ENCODE measurements around the gene GUCA2A. TPM values are rescaled to one million over a fixed set of nuclear protein-coding genes. Genes with fewer than 3 reads are reported as not detected.
"Not testable (repeated sequence)": the region's sequence is repeated elsewhere in the genome, so short reads cannot be mapped to it uniquely, and the experiment has no call there.

The GUCA2A gene, protein sequence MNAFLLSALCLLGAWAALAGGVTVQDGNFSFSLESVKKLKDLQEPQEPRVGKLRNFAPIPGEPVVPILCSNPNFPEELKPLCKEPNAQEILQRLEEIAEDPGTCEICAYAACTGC
- not detected for total RNA-seq

DNA sequence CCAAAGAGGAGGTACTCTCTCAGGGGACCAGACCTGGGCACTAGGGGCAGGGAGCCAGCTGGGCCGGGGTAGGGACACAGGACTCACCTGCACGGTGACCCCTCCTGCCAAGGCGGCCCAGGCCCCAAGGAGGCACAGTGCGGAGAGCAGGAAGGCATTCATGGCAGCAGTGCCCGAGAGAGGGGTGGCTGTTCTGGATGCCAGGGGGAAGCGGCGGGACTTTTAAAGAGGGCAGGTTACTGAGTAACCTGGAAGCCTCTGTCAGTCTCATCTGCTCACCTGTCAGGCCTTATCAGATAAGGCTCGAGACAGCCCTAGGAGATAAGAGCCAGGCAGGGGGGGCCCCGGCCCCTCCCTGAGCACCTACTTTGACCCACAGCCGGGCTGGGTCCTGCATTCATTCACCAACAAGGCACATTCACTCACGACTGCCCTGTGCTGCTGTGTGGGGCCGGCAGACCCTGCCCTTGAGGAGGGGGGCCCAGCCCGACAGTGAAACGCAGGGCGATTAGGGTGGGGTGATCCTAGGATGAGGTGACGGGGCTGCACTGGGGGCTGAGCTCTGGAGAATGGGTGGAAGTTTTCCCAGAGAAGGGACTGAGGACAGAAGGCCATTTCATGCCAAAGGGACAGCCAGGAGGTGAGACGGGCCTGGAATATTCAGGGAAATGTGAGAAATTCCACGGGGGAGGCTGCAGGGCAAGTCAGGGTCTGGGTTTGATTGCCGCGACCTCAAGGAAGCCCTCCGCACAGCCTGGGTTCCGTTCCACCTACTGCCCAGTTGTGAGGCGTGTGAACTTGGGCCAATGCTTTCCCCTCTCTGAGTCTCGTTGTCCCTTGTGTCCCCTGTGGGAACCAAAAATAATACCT lies at the start of gene GUCA2A:
Gene GUCA2A, minus strand, starts transcription at position 195 of the 870 bp plus-strand sequence. Its CDS starts 33 bp downstream, at position 162.
- Mint-ChIP-seq H3K9me3 (peaks cover 14% of the 10 kb centered on the region), H3K27ac (no peak within 1 kb of the TSS), H3K27me3 (peaks cover 13% of the 10 kb centered on the region), H3K4me3 (no peak within 1 kb of the TSS), H3K4me1 (no peaks in the 10 kb centered on the region), H3K36me3 (ENCODE audit: low read depth) (peaks cover 6% of the 10 kb centered on the region)
- POLR2A ChIA-PET: no interaction called here
- CTCF ChIA-PET: interaction anchor here (0.6 to 1.9 kb wide), 2 partner anchors 9 to 16 kb away, joined by 3 to 6 read pairs; no protein-coding TSS in a partner anchor
- no peak for DNase-seq

DNA sequence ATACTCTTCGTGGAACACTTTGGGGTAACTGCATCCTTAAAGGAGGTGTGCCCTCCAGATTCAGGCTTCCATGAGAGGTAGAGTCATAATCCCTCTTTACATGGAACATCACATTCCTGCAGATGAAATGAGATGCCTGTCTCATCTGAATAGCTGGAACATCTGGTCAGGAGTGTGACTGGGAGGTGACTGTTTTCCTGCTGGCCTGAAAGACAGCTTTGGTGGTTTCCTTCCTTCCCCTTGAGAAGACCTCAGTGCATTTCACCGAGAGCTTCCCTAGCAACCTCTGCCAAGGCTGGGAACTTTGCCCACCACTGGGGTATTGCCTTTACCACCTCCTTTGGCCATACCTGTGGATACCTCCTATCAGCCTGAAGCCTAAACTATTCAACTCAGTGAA lies 46.7 kb upstream of the GUCA2A start:
- peaks cover 57% of the 10 kb centered on the region for H3K36me3 Mint-ChIP-seq (ENCODE audit: low read depth)
- DNase-seq: no peak
- no peaks in the 10 kb centered on the region for H3K4me1 Mint-ChIP-seq
- peaks cover 29% of the 10 kb centered on the region for H3K9me3 Mint-ChIP-seq
- ChIA-PET POLR2A (no interaction called here), CTCF (interaction anchor here (0.5 to 2.0 kb wide), 2 partner anchors 38 to 214 kb away, joined by 3 to 4 read pairs; no protein-coding TSS in a partner anchor)
- no peak overlapping the region for H3K27ac Mint-ChIP-seq
- no peaks in the 10 kb centered on the region for H3K27me3 Mint-ChIP-seq
- no peak overlapping the region for H3K4me3 Mint-ChIP-seq

GRCh38 chr1:42210421-42211133 lies 46.0 kb upstream of the GUCA2A start:
- Mint-ChIP-seq H3K9me3 (peaks cover 29% of the 10 kb centered on the region), H3K27ac (no peak overlapping the region), H3K4me3 (no peak overlapping the region), H3K4me1 (peaks cover 2% of the 10 kb centered on the region), H3K27me3 (no peaks in the 10 kb centered on the region), H3K36me3 (ENCODE audit: low read depth) (peaks cover 63% of the 10 kb centered on the region)
- CTCF ChIA-PET: interaction anchor here (0.5 to 2.0 kb wide), 3 partner anchors 37 to 814 kb away, joined by 3 to 4 read pairs (median 3); no protein-coding TSS in a partner anchor
- DNase-seq: no peak
- POLR2A ChIA-PET: no interaction called here

DNA sequence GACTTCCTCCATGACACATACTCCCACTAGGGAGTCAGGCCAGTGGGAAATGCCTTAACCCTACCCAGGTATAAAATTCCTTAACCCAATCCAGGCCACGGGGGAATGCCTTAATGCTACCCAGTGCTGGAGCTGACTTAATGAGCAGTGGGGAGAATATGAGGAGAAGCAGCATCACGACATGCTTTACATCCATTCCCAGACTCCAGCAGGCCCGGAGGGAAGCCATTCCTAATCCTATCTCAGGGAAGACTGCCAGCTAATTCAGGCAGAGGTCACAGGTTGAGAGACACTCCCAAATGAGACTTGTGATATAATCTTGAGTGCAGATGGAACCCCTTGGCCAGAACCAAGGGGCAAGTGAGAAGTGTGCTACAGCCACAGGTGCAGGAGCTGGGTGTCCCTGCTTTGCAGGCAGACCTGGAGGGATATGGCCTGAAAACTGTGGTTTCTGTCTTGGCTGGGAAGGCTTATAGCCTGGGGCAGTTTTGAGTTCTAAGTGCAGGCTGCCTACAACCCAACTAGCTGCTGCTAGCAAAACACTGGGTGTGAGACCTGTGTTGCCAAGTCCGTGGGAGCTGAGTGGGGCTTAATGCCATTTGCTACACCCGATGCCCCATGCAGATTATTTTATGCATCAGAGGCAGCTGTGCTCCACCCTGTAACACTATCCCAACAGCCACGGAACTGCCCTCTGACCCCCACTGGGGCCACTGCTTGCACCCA lies 45.1 kb upstream of the GUCA2A start:
- POLR2A ChIA-PET: no interaction called here
- Mint-ChIP-seq H3K27me3 (no peaks in the 10 kb centered on the region), H3K4me1 (peaks cover 2% of the 10 kb centered on the region), H3K27ac (no peak overlapping the region), H3K4me3 (no peak overlapping the region), H3K36me3 (ENCODE audit: low read depth) (peaks cover 65% of the 10 kb centered on the region), H3K9me3 (peaks cover 27% of the 10 kb centered on the region)
- no peak for DNase-seq
- CTCF ChIA-PET: interaction anchor here (2.0 kb wide), 1 partner anchor 36 kb away, joined by 4 read pairs; no protein-coding TSS in a partner anchor

- Mint-ChIP-seq H3K9me3 (peaks cover 22% of the 10 kb centered on the region), H3K36me3 (ENCODE audit: low read depth) (peaks cover 69% of the 10 kb centered on the region)
- DNase-seq, H3K4me1 Mint-ChIP-seq, H3K27me3 Mint-ChIP-seq, POLR2A ChIA-PET, H3K27ac Mint-ChIP-seq, CTCF ChIA-PET, H3K4me3 Mint-ChIP-seq: not testable (repeated sequence)
These were observed 42.4 kb upstream of the GUCA2A start for GRCh38 chr1:42206930-42207329.

DNA sequence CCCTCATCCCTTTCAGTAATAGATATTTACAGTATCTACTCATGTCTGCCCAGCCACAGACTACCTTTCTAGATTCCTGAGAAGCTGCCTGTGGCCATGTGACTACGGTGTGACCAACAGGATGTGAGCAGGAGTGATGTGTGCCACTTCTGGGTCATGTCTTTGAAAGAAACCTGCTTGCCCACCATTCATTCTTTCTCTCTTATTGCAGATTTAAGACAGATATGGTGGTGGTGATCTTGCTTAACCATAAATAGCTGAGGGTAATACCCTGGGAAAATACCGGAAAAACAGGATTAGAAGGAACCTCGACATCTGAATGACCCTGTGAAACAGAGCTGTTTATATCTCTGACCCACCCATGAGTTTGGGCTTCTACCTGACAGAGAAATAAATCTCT lies 41.6 kb upstream of the GUCA2A start:
- Mint-ChIP-seq H3K27me3 (no peaks in the 10 kb centered on the region), H3K27ac (no peak overlapping the region), H3K4me1 (peaks cover 2% of the 10 kb centered on the region), H3K36me3 (ENCODE audit: low read depth) (peaks cover 69% of the 10 kb centered on the region), H3K4me3 (no peak overlapping the region), H3K9me3 (peaks cover 22% of the 10 kb centered on the region)
- DNase-seq: no peak
- ChIA-PET POLR2A (no interaction called here), CTCF (interaction anchor here (1.1 to 1.7 kb wide), 2 partner anchors 32 to 111 kb away, joined by 3 to 4 read pairs; no protein-coding TSS in a partner anchor)

- H3K27ac Mint-ChIP-seq: no peak overlapping the region
- POLR2A ChIA-PET: no interaction called here
- no peak for DNase-seq
- peaks cover 64% of the 10 kb centered on the region for H3K36me3 Mint-ChIP-seq (ENCODE audit: low read depth)
- H3K4me1 Mint-ChIP-seq: peaks cover 2% of the 10 kb centered on the region
- H3K27me3 Mint-ChIP-seq: no peaks in the 10 kb centered on the region
- CTCF ChIA-PET: no interaction called here
- peaks cover 17% of the 10 kb centered on the region for H3K9me3 Mint-ChIP-seq
- no peak overlapping the region for H3K4me3 Mint-ChIP-seq
These were observed 37.4 kb upstream of the GUCA2A start for GRCh38 chr1:42201986-42202385.

- Mint-ChIP-seq H3K4me1 (no peaks in the 10 kb centered on the region), H3K27me3 (no peaks in the 10 kb centered on the region), H3K27ac (no peak overlapping the region), H3K9me3 (peaks cover 12% of the 10 kb centered on the region), H3K4me3 (no peak overlapping the region), H3K36me3 (ENCODE audit: low read depth) (peaks cover 34% of the 10 kb centered on the region)
- ChIA-PET POLR2A (no interaction called here), CTCF (interaction anchor here (1.2 kb wide), 1 partner anchor 16 kb away, joined by 3 read pairs; no protein-coding TSS in a partner anchor)
- DNase-seq: no peak
These were observed 33.7 kb upstream of the GUCA2A start for GRCh38 chr1:42198251-42198650.

GRCh38 chr1:42195841-42196240 lies 31.3 kb upstream of the GUCA2A start:
- H3K4me3 Mint-ChIP-seq: no peak overlapping the region
- peaks cover 22% of the 10 kb centered on the region for H3K36me3 Mint-ChIP-seq (ENCODE audit: low read depth)
- H3K4me1 Mint-ChIP-seq: peaks cover 4% of the 10 kb centered on the region
- H3K27ac Mint-ChIP-seq: no peak overlapping the region
- POLR2A ChIA-PET: no interaction called here
- no peaks in the 10 kb centered on the region for H3K9me3 Mint-ChIP-seq
- no peaks in the 10 kb centered on the region for H3K27me3 Mint-ChIP-seq
- no peak for DNase-seq
- CTCF ChIA-PET: no interaction called here

GRCh38 chr1:42192106-42192505 lies 27.6 kb upstream of the GUCA2A start:
- CTCF ChIA-PET: interaction anchor here (1.1 to 1.2 kb wide), 2 partner anchors 17 to 19 kb away, joined by 3 to 6 read pairs; no protein-coding TSS in a partner anchor

GRCh38 chr1:42191319-42191718 lies 26.8 kb upstream of the GUCA2A start:
- no peaks in the 10 kb centered on the region for H3K9me3 Mint-ChIP-seq
- peaks cover 4% of the 10 kb centered on the region for H3K4me1 Mint-ChIP-seq
- CTCF ChIA-PET: interaction anchor here (0.6 kb wide), 1 partner anchor 33 kb away, joined by 3 read pairs; no protein-coding TSS in a partner anchor
- DNase-seq: no peak
- H3K36me3 Mint-ChIP-seq (ENCODE audit: low read depth): peaks cover 26% of the 10 kb centered on the region
- H3K4me3 Mint-ChIP-seq: no peak overlapping the region
- no peak overlapping the region for H3K27ac Mint-ChIP-seq
- POLR2A ChIA-PET: no interaction called here
- no peaks in the 10 kb centered on the region for H3K27me3 Mint-ChIP-seq

More at GRCh38 chr1:42192106-42192505, 27.6 kb upstream of the GUCA2A start:
- H3K4me1 Mint-ChIP-seq: peaks cover 4% of the 10 kb centered on the region
- H3K27ac Mint-ChIP-seq: no peak overlapping the region
- H3K9me3 Mint-ChIP-seq: no peaks in the 10 kb centered on the region
- peaks cover 28% of the 10 kb centered on the region for H3K36me3 Mint-ChIP-seq (ENCODE audit: low read depth)
- POLR2A ChIA-PET: no interaction called here
- no peak for DNase-seq
- no peaks in the 10 kb centered on the region for H3K27me3 Mint-ChIP-seq
- H3K4me3 Mint-ChIP-seq: no peak overlapping the region
